Nephron progenitor cell (in vitro differentiated cells): Measurements from ENCODE around the gene DHX58.

Experiments used
- DNase-seq: peaks from one replicate; pipeline ENCODE4 v3.0.0; 2021
- H3K27ac Mint-ChIP-seq: 2 replicates; pipeline ENCODE4 v1.8.0; 2021; ENCODE audit warnings: mild to moderate bottlenecking, moderate library complexity, mixed read lengths
- H3K27me3 Mint-ChIP-seq: 2 replicates; pipeline ENCODE4 v1.8.0; 2021; ENCODE audit warnings: mild to moderate bottlenecking, low read depth, mixed read lengths; ENCODE audit not compliant: poor library complexity
- H3K36me3 Mint-ChIP-seq: 2 replicates; pipeline ENCODE4 v1.8.0; 2021; ENCODE audit warnings: low read depth, mixed read lengths
- H3K4me1 Mint-ChIP-seq: 2 replicates; pipeline ENCODE4 v1.8.0; 2021; ENCODE audit warnings: mixed read lengths
- H3K4me3 Mint-ChIP-seq: 2 replicates; pipeline ENCODE4 v1.8.0; 2021; ENCODE audit warnings: mild to moderate bottlenecking, moderate library complexity, mixed read lengths
- H3K9me3 Mint-ChIP-seq: 2 replicates; pipeline ENCODE4 v1.8.0; 2021; ENCODE audit warnings: mild to moderate bottlenecking, moderate library complexity, mixed read lengths
- TF ChIP-seq, protein P1 (sequence below): fragments of 200-600 bp; sonication (generic); IDR thresholded peaks from 2 replicates; pipeline ENCODE4 v1.5.0; 2021; ENCODE audit warnings: antibody characterized with exemption

The DHX58 gene

DNA sequence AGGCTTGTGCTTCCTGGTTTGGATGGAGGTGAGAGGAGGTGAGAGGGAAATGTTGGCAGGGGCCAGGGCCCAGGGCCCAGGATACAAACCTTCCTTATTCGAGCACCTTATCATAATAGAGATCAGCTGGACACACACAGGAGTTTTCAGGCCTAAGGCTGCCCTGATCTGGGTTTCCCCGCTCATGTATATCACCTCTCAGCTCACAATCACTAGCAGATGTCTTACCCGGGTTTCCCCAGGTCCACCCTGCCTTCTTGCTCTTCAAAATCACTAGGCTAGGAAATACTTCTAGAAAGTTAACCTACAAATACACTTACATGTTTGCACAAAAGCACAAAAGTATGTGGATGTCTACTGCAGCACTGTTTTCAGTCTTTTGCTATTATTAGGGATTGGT is 14.3 kb upstream of the DHX58 start:
- DNase-seq: no peak
- Mint-ChIP-seq H3K36me3 (peaks cover 41% of the 10 kb centered on the region), H3K4me1 (peaks cover 26% of the 10 kb centered on the region), H3K27me3 (peaks cover 3% of the 10 kb centered on the region), H3K27ac (peak overlapping the region; percentile 41), H3K4me3 (no peak overlapping the region), H3K9me3 (no peaks in the 10 kb centered on the region)
- TF ChIP-seq, protein P1, sequence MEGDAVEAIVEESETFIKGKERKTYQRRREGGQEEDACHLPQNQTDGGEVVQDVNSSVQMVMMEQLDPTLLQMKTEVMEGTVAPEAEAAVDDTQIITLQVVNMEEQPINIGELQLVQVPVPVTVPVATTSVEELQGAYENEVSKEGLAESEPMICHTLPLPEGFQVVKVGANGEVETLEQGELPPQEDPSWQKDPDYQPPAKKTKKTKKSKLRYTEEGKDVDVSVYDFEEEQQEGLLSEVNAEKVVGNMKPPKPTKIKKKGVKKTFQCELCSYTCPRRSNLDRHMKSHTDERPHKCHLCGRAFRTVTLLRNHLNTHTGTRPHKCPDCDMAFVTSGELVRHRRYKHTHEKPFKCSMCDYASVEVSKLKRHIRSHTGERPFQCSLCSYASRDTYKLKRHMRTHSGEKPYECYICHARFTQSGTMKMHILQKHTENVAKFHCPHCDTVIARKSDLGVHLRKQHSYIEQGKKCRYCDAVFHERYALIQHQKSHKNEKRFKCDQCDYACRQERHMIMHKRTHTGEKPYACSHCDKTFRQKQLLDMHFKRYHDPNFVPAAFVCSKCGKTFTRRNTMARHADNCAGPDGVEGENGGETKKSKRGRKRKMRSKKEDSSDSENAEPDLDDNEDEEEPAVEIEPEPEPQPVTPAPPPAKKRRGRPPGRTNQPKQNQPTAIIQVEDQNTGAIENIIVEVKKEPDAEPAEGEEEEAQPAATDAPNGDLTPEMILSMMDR: no peak

DNA sequence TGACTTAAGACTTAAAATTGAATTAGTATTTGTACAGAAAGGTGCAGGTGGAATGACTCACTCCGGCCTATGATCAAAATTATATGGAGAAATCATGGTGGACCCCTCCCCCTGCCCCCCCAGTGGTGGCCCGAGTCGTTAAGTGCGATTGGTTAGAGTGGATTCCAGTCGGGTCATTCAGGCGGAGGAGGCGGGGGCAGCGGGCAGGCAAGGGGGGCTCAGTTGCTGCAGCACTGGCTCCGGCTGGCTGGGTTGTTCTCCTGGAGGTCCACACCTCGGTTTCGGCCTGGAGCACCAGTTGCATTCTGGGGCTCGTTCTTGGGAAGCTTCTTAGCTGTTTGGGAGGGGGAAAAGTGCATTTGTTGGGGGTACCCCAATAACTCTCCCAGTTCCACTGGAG is 13.1 kb upstream of the DHX58 start:
- H3K27ac Mint-ChIP-seq: no peak overlapping the region
- H3K4me1 Mint-ChIP-seq: peaks cover 22% of the 10 kb centered on the region
- H3K9me3 Mint-ChIP-seq: no peaks in the 10 kb centered on the region
- DNase-seq: no peak
- H3K27me3 Mint-ChIP-seq: peaks cover 3% of the 10 kb centered on the region
- H3K4me3 Mint-ChIP-seq: no peak overlapping the region
- TF ChIP-seq, protein P1: no peak
- H3K36me3 Mint-ChIP-seq: peaks cover 41% of the 10 kb centered on the region

GRCh38 chr17:42124256-42124655 is 11.7 kb upstream of the DHX58 start:
- no peak for DNase-seq
- Mint-ChIP-seq H3K9me3 (no peaks in the 10 kb centered on the region), H3K36me3 (peaks cover 41% of the 10 kb centered on the region), H3K27ac (no peak overlapping the region), H3K27me3 (peaks cover 3% of the 10 kb centered on the region), H3K4me3 (no peak overlapping the region), H3K4me1 (peaks cover 25% of the 10 kb centered on the region)
- TF ChIP-seq, protein P1: no peak

GRCh38 chr17:42122371-42123303 is 10.1 kb upstream of the DHX58 start, which contains the start of gene HSPB9:
TSS of gene HSPB9 (plus strand) at chr17:42122804. CDS start at chr17:42122851, 47 bp downstream.
- no peaks in the 10 kb centered on the region for H3K9me3 Mint-ChIP-seq
- H3K27ac Mint-ChIP-seq: peak within 1 kb of the TSS; percentile 45
- H3K36me3 Mint-ChIP-seq: peaks cover 33% of the 10 kb centered on the region
- H3K4me3 Mint-ChIP-seq: peak within 1 kb of the TSS; percentile 77
- peaks cover 31% of the 10 kb centered on the region for H3K4me1 Mint-ChIP-seq
- peak; percentile 66 for DNase-seq
- TF ChIP-seq, protein P1: no peak
- H3K27me3 Mint-ChIP-seq: no peaks in the 10 kb centered on the region

DNA sequence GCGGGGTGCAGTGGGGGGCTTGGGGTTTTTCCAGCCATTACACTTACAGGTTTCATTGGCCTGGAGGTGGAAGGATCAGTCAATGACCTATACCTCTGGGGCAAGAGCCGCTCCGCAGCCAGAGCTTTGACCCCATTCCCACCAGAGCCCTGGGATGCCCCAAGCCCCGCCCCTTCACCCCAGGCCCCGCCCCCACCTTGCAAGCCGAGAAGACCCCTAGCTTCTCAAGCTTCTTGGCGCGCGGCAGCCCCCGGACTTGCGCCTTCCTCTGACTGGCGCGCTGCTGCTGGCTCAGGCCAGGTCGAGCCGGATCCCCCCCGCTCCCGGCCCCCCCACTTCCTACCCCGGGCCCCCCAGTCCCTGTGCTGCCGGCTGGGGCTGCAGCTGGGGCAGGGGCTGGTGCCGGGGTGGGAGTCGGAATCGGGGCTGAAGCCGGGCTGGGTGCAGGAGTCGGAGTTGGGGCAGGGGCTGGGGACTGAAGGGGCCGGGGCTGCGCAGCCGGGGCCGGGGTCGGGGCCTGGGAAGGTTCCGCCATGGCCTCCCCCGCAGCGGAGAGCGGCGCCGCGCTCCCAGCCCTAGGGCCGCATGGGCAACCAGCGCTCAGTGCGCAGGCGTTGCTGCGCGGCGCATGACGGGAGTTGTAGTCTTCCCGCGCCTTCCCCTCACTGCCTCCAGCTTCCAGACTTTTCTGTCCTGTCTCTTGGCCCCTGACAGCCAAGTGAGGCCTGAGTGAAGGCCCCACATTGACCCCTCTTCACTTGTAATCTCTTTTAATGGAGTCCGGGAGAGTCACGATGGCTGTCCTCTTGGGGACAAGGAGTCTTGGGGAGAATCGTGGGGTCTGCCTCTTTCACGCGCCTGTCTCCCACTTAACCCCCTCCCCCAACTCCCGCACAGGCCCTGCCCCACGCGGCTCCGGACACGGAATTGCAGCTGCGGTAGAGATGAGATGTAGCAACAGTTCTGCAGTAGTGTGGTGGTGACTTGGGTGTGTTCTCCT is 8.6 kb upstream of the DHX58 start, which contains the start of gene KAT2A:
KAT2A (minus strand) TSS at position 598 of the 1,000 bp plus-strand sequence; CDS start at position 535, 63 bp downstream.
- Mint-ChIP-seq H3K36me3 (peaks cover 27% of the 10 kb centered on the region), H3K27me3 (no peaks in the 10 kb centered on the region), H3K27ac (no peak within 1 kb of the TSS), H3K4me3 (peak within 1 kb of the TSS; percentile 77), H3K9me3 (no peaks in the 10 kb centered on the region), H3K4me1 (peaks cover 40% of the 10 kb centered on the region)
- TF ChIP-seq, protein P1: no peak
- DNase-seq: peak; percentile 83
